ENCODE data around the gene PHACTR1. TPM values are rescaled to one million over a fixed set of nuclear protein-coding genes. Genes with fewer than 3 reads are reported as not detected.

Gene PHACTR1
- total RNA-seq, 1 experiment from 2014 or later: 0.21 TPM

- CTCF ChIA-PET: no interaction called here
Observed at GRCh38 chr6:12842114-12842513, 125.5 kb downstream of the PHACTR1 start.

GRCh38 chr6:12842658-12843057 lies 126.1 kb downstream of the PHACTR1 start:
- Mint-ChIP-seq H3K27ac (ENCODE audit: unreplicated experiment) (no peak overlapping the region), H3K4me3 (ENCODE audit: low read depth, unreplicated experiment) (no peak overlapping the region), H3K36me3 (ENCODE audit: insufficient read depth, unreplicated experiment) (no peaks in the 10 kb centered on the region), H3K9me3 (ENCODE audit: low read depth, unreplicated experiment) (no peaks in the 10 kb centered on the region), H3K4me1 (ENCODE audit: low read depth, unreplicated experiment) (no peaks in the 10 kb centered on the region), H3K27me3 (ENCODE audit: unreplicated experiment) (peaks cover 12% of the 10 kb centered on the region)
- no peak for TF ChIP-seq CTCF (IDR thresholded peaks at IDR 0.05; ENCODE audit: unreplicated experiment)
- CTCF ChIA-PET: no interaction called here
- no peak for DNase-seq
- intact Hi-C loops (cut with micrococcal nuclease; ENCODE audit: unreplicated experiment): no loop called here
- BruUV-seq (replicated peaks): no TSS peak

More at GRCh38 chr6:12842114-12842513, 125.5 kb downstream of the PHACTR1 start:
- Mint-ChIP-seq H3K4me1 (ENCODE audit: low read depth, unreplicated experiment) (no peaks in the 10 kb centered on the region), H3K4me3 (ENCODE audit: low read depth, unreplicated experiment) (no peak overlapping the region), H3K9me3 (ENCODE audit: low read depth, unreplicated experiment) (no peaks in the 10 kb centered on the region), H3K36me3 (ENCODE audit: insufficient read depth, unreplicated experiment) (no peaks in the 10 kb centered on the region), H3K27ac (ENCODE audit: unreplicated experiment) (no peak overlapping the region), H3K27me3 (ENCODE audit: unreplicated experiment) (peaks cover 12% of the 10 kb centered on the region)
- intact Hi-C loops (cut with micrococcal nuclease; ENCODE audit: unreplicated experiment): no loop called here
- no peak for DNase-seq
- no peak for TF ChIP-seq CTCF (IDR thresholded peaks at IDR 0.05; ENCODE audit: unreplicated experiment)
- no TSS peak for BruUV-seq (replicated peaks)

- Mint-ChIP-seq H3K27me3 (ENCODE audit: unreplicated experiment) (peaks cover 12% of the 10 kb centered on the region), H3K4me1 (ENCODE audit: low read depth, unreplicated experiment) (peaks cover 4% of the 10 kb centered on the region), H3K27ac (ENCODE audit: unreplicated experiment) (no peak overlapping the region), H3K9me3 (ENCODE audit: low read depth, unreplicated experiment) (no peaks in the 10 kb centered on the region), H3K4me3 (ENCODE audit: low read depth, unreplicated experiment) (no peak overlapping the region), H3K36me3 (ENCODE audit: insufficient read depth, unreplicated experiment) (no peaks in the 10 kb centered on the region)
- no peak for TF ChIP-seq CTCF (IDR thresholded peaks at IDR 0.05; ENCODE audit: unreplicated experiment)
- BruUV-seq (replicated peaks): no TSS peak
- DNase-seq: no peak
- intact Hi-C loops (cut with micrococcal nuclease; ENCODE audit: unreplicated experiment): loop anchor here (2.0 kb wide), 1 partner anchor 206 kb away; no protein-coding TSS in a partner anchor
- CTCF ChIA-PET: no interaction called here
Observed at GRCh38 chr6:12844284-12845223, 128.0 kb downstream of the PHACTR1 start.

- Mint-ChIP-seq H3K4me1 (ENCODE audit: low read depth, unreplicated experiment) (peaks cover 12% of the 10 kb centered on the region), H3K4me3 (ENCODE audit: low read depth, unreplicated experiment) (no peak overlapping the region), H3K27me3 (ENCODE audit: unreplicated experiment) (peaks cover 12% of the 10 kb centered on the region), H3K36me3 (ENCODE audit: insufficient read depth, unreplicated experiment) (no peaks in the 10 kb centered on the region), H3K27ac (ENCODE audit: unreplicated experiment) (no peak overlapping the region), H3K9me3 (ENCODE audit: low read depth, unreplicated experiment) (no peaks in the 10 kb centered on the region)
- CTCF ChIA-PET: no interaction called here
- no TSS peak for BruUV-seq (replicated peaks)
- TF ChIP-seq CTCF (IDR thresholded peaks at IDR 0.05; ENCODE audit: unreplicated experiment): no peak
- no peak for DNase-seq
- intact Hi-C loops (cut with micrococcal nuclease; ENCODE audit: unreplicated experiment): loop anchor here (2.0 kb wide), 1 partner anchor 207 kb away; no protein-coding TSS in a partner anchor
Observed at GRCh38 chr6:12845224-12846004, 128.8 kb downstream of the PHACTR1 start.

All from Calu3 (cell line).